ENCODE data around the gene CIAPIN1. TPM values are rescaled to one million over a fixed set of nuclear protein-coding genes. Genes with fewer than 3 reads are reported as not detected.
A peak's percentile ranks its signal among the peaks of the same experiment; 100 is the strongest.

The CIAPIN1 gene
- total and polyA plus RNA-seq, 2 donors from 2014 or later: 53.6 to 56.3 TPM

GRCh38 chr16:57470711-57471110 lies 23.5 kb upstream of the CIAPIN1 start:
- Histone ChIP-seq H3K4me3 (ENCODE audit: low read length in 3 of 3) (no peak overlapping the region), H3K27me3 (ENCODE audit: control insufficient read depth, insufficient read depth, low read length) (no peaks in the 10 kb centered on the region), H3K27ac (ENCODE audit: low read depth in 2 of 2, low read length in 2 of 2) (peak overlapping the region; percentile 64 to 69), H3K36me3 (ENCODE audit: control insufficient read depth in 2 of 3, insufficient read depth in 3 of 3, low read length in 3 of 3) (peaks cover 9 to 72% (median 58%) of the 10 kb centered on the region in 3 donors), H3K9ac (ENCODE audit: low read length in 3 of 3) (peak overlapping the region in 1 of 3 donors; percentile 5), H3K4me1 (ENCODE audit: control insufficient read depth in 2 of 3, insufficient read depth in 2 of 3, low read depth in 1 of 3, low read length in 3 of 3) (peaks cover 0 to 31% (median 17%) of the 10 kb centered on the region in 3 donors), H3K9me3 (ENCODE audit: control insufficient read depth in 2 of 3, insufficient read depth in 1 of 3, low read length in 3 of 3) (no peaks in the 10 kb centered on the region)
- no peak for FAIRE-seq
- peak in 1 of 5 donors; percentile 49 for DNase-seq
- TF ChIP-seq CTCF (IDR thresholded peaks at IDR 0.05; ENCODE audit: borderline replicate concordance, extremely low read depth, insufficient read depth): no peak
- intact Hi-C loops (cut with DNase I): no loop called here

- Histone ChIP-seq H3K27ac (ENCODE audit: low read depth in 2 of 2, low read length in 2 of 2) (peak overlapping the region; percentile 64 to 69), H3K4me1 (ENCODE audit: control insufficient read depth in 2 of 3, insufficient read depth in 2 of 3, low read depth in 1 of 3, low read length in 3 of 3) (peaks cover 0 to 34% (median 17%) of the 10 kb centered on the region in 3 donors), H3K36me3 (ENCODE audit: control insufficient read depth in 2 of 3, insufficient read depth in 3 of 3, low read length in 3 of 3) (peaks cover 10 to 79% (median 58%) of the 10 kb centered on the region in 3 donors), H3K9me3 (ENCODE audit: control insufficient read depth in 2 of 3, insufficient read depth in 1 of 3, low read length in 3 of 3) (no peaks in the 10 kb centered on the region), H3K27me3 (ENCODE audit: control insufficient read depth, insufficient read depth, low read length) (no peaks in the 10 kb centered on the region), H3K9ac (ENCODE audit: low read length in 3 of 3) (no peak overlapping the region), H3K4me3 (ENCODE audit: low read length in 3 of 3) (no peak overlapping the region)
- FAIRE-seq: no peak
- TF ChIP-seq CTCF (IDR thresholded peaks at IDR 0.05; ENCODE audit: borderline replicate concordance, extremely low read depth, insufficient read depth): no peak
- intact Hi-C loops (cut with DNase I): no loop called here
- DNase-seq: no peak
Measured at GRCh38 chr16:57469917-57470470, 22.8 kb upstream of the CIAPIN1 start.

- H3K4me1 ChIP-seq (ENCODE audit: control insufficient read depth in 2 of 3, insufficient read depth in 2 of 3, low read depth in 1 of 3, low read length in 3 of 3): peaks cover 0 to 40% (median 17%) of the 10 kb centered on the region in 3 donors
- intact Hi-C loops (cut with DNase I): no loop called here
- H3K36me3 ChIP-seq (ENCODE audit: control insufficient read depth in 2 of 3, insufficient read depth in 3 of 3, low read length in 3 of 3): peaks cover 13 to 76% (median 55%) of the 10 kb centered on the region in 3 donors
- H3K27me3 ChIP-seq (ENCODE audit: control insufficient read depth, insufficient read depth, low read length): no peaks in the 10 kb centered on the region
- FAIRE-seq: no peak
- DNase-seq: no peak
- no peak for TF ChIP-seq CTCF (IDR thresholded peaks at IDR 0.05; ENCODE audit: borderline replicate concordance, extremely low read depth, insufficient read depth)
- H3K4me3 ChIP-seq (ENCODE audit: low read length in 3 of 3): no peak overlapping the region
- H3K27ac ChIP-seq (ENCODE audit: low read depth in 2 of 2, low read length in 2 of 2): no peak overlapping the region
- no peak overlapping the region for H3K9ac ChIP-seq (ENCODE audit: low read length in 3 of 3)
- H3K9me3 ChIP-seq (ENCODE audit: control insufficient read depth in 2 of 3, insufficient read depth in 1 of 3, low read length in 3 of 3): no peaks in the 10 kb centered on the region
Measured at GRCh38 chr16:57469046-57469445, 21.9 kb upstream of the CIAPIN1 start.

All from kidney (tissue), 14 donors.